SH-SY5Y (cell line): ENCODE data around the gene LRP4.

Experiments
- GATA2 ChIP-seq: IDR thresholded peaks from 2 replicates; pipeline ENCODE4 v1.6.1; 2011; ENCODE audit warnings: mild to moderate bottlenecking, low read depth, low read length
- GATA3 ChIP-seq: IDR thresholded peaks from 2 replicates; pipeline ENCODE4 v1.6.1; 2011; ENCODE audit warnings: low read depth, mild to moderate bottlenecking, low read length, moderate library complexity

DNA sequence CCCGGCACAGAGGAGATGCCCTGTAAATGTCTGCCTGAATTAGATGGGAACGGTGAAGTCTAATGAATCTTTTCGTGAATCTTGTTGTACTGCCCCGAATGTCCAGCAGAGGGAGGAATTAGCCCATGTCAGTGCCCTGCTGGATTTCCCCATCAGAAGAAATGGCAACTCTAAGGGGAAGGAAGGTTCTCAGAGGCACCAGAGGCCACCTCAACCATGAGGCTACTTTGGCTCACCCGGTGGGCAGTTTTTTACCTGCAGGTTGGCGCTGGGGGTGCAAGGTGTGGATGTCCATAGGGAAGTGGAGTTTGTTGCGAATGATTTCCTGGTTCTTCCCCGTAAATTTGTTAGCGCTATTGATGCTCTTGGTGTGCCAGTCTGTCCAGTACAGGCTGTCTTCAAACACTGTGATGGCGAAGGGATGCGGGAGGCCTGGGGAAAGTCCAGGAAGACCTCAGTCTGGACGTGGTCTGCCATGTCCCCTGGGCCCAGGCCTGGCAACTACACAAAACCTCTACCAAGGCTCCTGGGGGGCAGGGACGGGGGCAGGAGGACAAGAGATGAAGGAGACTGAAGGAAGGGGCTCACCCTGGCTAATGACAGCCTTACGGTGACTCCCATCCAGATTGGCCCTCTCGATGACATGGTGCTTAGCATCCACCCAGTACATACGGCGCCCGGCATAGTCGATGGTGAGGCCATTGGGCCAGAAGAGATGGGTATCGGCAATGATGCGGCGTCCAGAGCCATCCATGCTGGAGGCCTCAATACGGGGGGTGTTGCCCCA is 28.5 kb downstream of the LRP4 start:
- no peak for TF ChIP-seq GATA2
- TF ChIP-seq GATA3: no peak
